HK-2 (cell line): ENCODE measurements around the gene NCAM1.

Experiments
- DNase-seq: peaks from one replicate; pipeline ENCODE4 v3.0.0-alpha.2; 2018; ENCODE audit not compliant: unreplicated experiment

Gene NCAM1

GRCh38 chr11:113131036-113131775 lies 170.0 kb downstream of the NCAM1 start:
- DNase-seq, result no peak

DNA sequence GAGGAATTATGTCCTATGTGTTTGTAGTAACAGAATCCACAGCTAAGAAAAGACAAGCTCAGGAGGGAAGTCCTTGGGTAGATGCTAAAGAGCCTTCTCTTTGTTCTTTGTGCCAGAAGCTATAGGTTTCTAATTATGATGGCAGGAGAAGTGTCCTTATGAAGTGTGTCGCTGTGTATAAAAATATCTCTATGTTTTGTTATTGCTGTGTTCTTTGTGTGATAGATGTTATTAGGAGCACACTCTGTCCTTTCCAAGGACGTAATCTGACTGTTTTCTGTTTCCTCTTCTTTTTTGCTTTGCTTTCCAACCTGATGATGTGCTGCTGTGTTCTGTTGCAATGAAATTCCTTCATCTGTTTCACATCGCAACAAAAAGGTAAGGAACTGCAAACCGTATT lies 171.9 kb downstream of the NCAM1 start:
- DNase-seq, result no peak

- no peak for DNase-seq
Measured at GRCh38 chr11:113134626-113135025, 173.4 kb downstream of the NCAM1 start.

- DNase-seq, result no peak
Measured at GRCh38 chr11:113137713-113138529, 176.7 kb downstream of the NCAM1 start.

GRCh38 chr11:113138731-113139130 lies 177.5 kb downstream of the NCAM1 start:
- no peak for DNase-seq

DNA sequence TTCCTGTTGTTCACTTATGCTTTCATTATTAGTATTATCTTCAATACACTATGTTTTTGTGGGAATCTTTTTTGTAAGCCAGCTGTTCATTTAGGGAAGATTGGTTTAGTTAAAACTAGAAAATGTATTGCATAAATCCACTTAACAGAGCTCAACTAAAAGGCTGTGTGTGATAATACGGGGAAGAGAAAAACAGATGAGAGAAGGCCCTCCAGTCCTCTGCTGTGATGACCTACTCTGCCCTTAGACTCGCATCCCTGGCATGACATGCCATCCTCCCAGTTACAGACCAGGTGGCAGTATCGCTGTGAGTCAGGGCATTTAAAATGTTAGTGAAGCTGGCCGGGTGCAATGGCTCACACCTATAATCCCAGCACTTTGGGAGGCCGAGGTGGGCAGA lies 179.8 kb downstream of the NCAM1 start:
- no peak for DNase-seq

DNA sequence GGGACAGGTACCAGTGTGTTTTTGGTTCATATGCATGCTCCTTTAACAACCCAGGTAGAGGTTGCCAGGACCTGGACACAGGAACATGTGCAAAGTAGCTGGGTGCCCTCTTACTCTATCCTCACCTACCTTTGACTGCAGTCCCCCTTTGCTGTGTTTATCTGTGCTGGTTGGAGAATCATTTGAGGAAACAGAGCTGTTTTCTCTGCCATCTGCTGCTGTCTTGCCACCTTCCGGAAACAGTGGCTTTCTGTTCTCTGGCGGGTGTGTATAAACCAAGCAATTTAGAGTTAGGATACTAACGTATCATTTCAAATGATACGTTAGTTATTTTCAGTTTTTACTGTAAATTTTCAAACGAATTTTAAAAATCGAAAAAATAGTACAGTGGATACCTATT lies 181.3 kb downstream of the NCAM1 start:
- DNase-seq, result no peak

DNA sequence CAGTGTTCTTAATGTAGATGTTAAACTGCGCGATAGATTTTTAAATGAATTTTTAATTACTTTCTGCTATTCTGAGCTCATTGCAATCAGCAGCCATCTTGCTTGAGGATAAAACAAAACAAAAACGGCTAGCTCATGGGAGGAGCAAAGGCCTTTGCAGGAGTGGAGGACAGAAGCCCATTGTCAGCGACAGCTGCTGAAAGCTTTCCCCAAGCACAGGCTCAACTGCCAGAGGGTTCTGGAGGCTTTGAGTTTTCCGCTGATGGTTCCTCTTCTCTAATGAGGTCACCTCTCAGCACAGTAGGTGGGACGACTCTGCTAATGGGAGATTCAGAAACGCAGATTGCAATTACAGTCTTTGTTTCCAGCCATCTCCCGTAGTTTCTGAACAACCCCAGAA lies 186.0 kb downstream of the NCAM1 start:
- DNase-seq, result no peak

GRCh38 chr11:113148076-113148475 lies 186.9 kb downstream of the NCAM1 start:
- DNase-seq, result no peak

DNA sequence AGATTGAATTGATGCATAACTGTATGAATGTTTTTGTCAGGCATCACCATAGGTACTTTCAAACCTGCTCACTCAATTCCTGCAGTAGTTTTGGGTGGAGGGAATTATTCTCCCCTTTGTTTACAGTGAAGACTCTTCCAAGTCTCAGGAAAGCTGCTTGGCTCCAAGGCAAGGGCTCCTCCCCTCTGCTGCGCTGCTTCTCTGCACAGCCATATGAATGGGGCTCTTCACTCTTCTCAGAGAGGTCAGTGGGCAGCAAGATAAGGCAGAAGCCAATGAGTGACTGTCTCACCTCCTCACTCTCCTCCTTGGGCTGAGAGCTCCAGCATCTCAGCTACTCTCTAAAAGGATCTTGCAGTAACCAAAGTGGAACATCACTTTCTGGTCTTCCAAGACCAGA lies 187.4 kb downstream of the NCAM1 start:
- DNase-seq, result no peak

- DNase-seq, result no peak
Measured at GRCh38 chr11:113151521-113151920, 190.3 kb downstream of the NCAM1 start.

DNA sequence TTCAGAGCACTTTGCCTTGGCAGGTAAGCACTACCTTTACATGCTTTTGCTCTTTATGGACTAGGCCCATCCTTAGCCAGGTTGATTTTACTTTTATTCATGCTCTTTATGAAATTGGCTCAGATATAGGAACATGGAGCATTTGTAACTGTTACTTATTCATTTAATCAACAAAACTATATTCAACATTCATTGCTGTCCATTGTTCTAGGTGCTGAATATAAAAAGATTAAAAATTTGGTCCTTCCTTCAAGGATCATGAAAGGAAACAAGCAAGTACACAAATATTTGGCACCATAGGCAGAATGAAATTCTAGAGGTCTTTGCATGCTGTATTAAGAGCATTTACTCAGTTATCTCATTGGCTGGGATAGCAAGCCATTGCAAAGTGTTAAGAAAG lies 191.3 kb downstream of the NCAM1 start:
- DNase-seq, result no peak

DNA sequence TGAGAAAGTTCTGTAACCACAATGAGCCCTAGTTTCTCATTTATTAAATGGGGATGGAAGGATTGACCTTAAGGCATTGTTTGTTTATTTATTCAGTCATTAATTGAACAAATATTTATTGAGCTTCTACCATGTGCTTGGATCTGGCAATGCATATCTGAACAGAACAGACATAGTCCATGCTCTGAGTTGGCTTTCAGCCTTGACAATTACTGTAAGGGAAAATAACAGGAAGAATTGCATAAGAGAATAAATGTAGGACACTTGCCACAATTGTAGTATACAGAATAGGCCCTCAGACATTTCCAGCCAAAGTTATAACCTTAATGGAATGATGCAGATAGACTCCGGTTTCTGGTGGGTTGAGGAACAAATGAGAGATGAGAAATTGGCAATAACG lies 192.6 kb downstream of the NCAM1 start:
- no peak for DNase-seq

DNA sequence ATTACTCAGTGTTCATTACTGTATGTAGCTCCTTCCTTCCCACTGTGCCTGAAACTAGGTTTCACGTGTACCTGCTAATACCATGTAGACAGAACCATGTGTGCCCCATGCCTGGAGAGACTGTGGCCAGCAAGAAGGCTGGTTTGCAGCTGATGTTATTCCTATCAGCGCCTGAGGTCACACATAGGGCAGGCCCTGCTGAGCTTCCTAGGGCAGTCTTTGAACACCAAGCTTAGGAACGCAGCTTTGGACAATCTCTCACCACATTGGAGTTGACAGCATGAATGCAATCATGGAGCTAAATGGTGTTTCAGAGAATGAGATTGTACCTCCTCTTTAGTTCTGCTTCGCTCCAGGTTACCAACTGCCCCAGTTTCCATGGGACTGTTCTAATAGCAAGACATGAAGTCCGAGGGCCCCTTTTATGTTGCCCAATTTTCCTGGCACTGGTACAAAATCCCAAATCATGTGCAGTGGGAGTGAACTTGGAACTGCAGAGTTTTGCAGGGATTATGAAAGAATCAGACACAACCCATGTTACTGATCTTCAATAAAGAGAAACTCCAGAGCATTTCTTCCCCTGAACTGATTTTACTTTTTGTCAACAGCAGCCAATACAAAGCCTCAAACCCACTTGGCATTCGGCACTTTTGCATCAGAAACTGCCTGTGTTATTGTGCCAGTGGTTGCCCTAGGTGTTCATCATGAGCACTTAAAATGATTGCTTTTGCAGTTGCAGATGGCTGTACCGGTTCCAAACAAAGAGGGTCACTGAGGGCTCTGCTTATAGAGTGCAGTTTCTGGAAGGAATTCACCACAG lies 199.0 kb downstream of the NCAM1 start:
- no peak for DNase-seq

DNA sequence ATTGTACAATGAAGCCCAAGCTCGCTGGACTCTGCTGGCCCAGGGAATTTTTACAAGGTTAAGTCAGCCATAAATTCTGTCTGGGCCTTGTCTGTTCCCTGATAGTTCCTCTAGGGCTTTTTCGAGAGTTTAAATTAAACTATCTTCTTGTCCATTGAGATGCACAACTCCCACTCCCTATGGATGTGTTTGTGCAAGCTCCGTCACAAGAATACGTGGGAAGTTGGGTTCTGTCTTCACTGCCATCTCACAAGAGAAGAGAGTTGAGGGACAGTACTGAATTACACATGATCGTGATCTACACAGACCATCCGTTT lies 199.5 kb downstream of the NCAM1 start:
- DNase-seq, result no peak

DNA sequence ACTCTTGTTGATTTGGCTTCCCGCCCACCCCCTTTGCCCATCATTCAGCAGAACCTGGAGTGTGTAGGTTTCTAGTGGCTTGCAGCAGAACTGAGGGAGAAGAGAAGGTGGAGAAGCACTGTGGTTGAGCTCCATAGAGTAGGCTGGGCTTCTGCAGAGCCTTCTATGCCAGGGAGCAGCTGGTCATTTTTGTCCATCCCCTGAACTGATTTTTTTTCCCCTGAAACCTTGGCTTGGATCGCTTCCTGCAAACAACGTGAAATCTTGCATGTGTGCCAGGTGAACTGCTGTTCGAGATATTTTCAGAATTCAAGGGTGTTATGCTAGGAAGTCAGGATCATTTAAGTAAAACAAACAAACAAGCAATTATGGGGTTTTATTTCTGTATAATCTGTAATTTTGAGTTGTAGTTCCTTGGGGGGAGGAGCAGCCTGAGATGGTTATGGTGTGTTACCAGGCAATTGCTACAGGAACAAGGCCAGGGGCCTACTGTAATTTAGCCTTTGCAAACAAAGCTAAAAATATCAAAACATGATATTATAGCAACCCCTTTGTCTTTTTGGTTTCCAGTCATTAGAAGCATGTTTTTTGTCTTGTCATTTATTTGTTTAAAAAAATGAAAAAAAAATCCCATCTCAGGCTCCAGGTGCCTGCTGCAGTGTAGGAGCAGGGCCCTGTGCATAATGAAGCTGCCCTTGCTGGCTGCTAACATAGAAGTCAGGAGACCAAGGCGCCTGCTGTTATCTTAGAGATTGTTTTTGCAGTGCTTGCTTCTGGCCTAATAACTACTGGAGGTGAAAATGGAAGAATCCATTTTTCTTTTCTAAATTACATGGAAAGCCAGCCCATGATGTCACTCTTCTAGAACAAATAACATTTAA lies 200.7 kb downstream of the NCAM1 start:
- DNase-seq, result no peak

- no peak for DNase-seq
Measured at GRCh38 chr11:113162592-113162962, 201.4 kb downstream of the NCAM1 start.

DNA sequence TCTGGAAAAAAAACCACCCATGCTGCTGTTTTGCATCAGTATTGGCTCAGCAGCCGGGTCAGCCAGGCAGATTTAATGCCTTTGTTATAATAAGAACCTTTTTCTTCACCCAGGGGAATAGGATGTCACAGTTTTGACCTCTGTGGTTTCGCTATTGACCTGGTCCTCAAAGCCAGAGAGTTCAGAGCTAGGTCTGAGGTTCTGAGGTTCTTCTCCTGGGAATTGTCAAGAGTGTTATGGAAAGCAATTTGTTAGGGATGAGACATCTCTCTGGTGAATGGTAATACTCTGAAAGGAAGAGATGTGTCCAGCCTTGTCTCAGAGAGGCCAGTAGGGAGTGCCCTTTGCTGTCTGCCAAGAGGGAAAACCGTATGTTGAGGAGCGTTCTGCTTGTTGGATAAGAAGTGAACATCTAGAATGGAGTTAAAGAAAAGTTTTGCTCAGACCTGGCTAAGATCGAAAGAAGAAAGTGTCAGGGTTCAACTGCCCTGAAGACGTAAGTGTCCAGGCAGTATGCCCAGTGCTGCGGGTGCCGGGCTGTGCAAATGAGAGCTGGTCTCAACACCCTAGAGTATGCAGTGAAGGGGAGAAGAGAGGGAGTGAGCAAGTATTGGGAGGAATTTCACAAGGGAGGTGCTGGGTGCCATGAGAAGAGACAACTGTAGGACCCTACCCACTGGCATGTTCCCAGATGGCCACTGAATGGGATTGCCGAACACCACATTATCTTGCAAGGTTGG lies 202.2 kb downstream of the NCAM1 start:
- no peak for DNase-seq

DNA sequence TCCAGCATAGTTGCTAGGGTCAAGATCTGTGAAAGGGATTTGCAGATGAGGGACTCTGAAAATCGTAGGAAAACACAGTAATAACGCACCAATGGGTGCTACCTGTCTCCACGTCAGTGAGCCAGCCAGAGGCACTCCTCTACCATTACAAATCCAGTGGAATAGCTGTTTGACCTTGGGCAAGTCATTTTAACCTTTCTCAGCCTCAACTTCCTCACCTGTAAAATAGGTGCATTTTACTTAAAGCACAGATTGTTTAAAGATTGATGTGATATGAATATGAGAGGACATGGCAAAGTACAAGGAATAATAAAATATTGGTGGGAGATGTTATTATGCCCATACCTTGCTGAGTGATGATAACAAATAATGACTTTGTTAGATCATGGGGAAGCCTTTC lies 205.1 kb downstream of the NCAM1 start:
- no peak for DNase-seq

GRCh38 chr11:113167599-113167998 lies 206.4 kb downstream of the NCAM1 start:
- DNase-seq, result no peak
